ENCODE results near the gene RAB22A.
"Not testable (repeated sequence)": the region's sequence is repeated elsewhere in the genome, so short reads cannot be mapped to it uniquely, and the experiment has no call there.

DNA sequence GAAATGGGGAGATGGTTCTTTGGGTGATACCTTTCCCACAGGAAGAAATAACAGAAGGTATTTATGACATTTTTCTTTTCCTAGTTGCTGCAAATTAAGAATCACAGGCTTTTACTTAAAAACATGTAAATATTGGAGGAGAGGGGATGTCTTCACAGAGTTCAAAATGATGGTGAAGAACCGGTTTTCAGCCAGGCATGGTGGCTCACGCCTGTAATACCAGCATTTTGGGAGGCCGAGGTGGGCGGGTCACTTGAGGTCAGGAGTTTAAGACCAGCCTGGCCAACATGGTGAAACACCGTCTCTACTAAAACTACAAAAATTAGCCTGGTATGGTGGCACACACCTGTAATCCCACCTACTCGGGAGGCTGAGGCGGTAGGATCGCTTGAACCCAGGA, 63.8 kb downstream of the RAB22A start:
- TF ChIP-seq RAD21 (conservative IDR thresholded peaks at IDR 0.05 in 1 of 2, IDR thresholded peaks at IDR 0.05 in 1 of 2): not testable (repeated sequence)
- TF ChIP-seq, protein P1, sequence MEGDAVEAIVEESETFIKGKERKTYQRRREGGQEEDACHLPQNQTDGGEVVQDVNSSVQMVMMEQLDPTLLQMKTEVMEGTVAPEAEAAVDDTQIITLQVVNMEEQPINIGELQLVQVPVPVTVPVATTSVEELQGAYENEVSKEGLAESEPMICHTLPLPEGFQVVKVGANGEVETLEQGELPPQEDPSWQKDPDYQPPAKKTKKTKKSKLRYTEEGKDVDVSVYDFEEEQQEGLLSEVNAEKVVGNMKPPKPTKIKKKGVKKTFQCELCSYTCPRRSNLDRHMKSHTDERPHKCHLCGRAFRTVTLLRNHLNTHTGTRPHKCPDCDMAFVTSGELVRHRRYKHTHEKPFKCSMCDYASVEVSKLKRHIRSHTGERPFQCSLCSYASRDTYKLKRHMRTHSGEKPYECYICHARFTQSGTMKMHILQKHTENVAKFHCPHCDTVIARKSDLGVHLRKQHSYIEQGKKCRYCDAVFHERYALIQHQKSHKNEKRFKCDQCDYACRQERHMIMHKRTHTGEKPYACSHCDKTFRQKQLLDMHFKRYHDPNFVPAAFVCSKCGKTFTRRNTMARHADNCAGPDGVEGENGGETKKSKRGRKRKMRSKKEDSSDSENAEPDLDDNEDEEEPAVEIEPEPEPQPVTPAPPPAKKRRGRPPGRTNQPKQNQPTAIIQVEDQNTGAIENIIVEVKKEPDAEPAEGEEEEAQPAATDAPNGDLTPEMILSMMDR (IDR thresholded peaks at IDR 0.05): not testable (repeated sequence)
